Right lobe of liver (tissue), 6 donors: Measurements from ENCODE around the gene RHBDD1. TPM values are rescaled to one million over a fixed set of nuclear protein-coding genes. Genes with fewer than 3 reads are reported as not detected.

Experiments
- ATAC-seq, 4 donors: fragments of 200-7000 bp; cut with Tn5 transposase; one replicate each; pipeline ENCODE4 v1.9.1; 2020; ENCODE audit warnings: mild to moderate bottlenecking in 4 of 4, moderate library complexity in 4 of 4
- DNase-seq, 3 donors: peaks; one replicate each; pipeline ENCODE4 v3.0.0-alpha.2; 2020
- H3K27ac ChIP-seq, 3 donors: fragments of 200-600 bp; one replicate each; pipeline ENCODE4 v1.8.0; 2022
- H3K27me3 ChIP-seq, 2 donors: fragments of 200-600 bp; one replicate each; pipeline ENCODE4 v1.8.0; 2022
- H3K36me3 ChIP-seq, 4 donors: fragments of 200-600 bp; sonication (generic) in 1 of 4; one replicate each; pipeline versions ENCODE4 v1.5.1 to v1.8.0; 2017 to 2022; ENCODE audit warnings: control low read depth in 1 of 4
- H3K4me1 ChIP-seq, 4 donors: fragments of 200-600 bp; sonication (generic) in 1 of 4; one replicate each; pipeline versions ENCODE4 v1.5.1 to v1.8.0; 2017 to 2022; ENCODE audit warnings: control low read depth in 1 of 4
- H3K4me3 ChIP-seq, 3 donors: fragments of 200-600 bp; one replicate each; pipeline ENCODE4 v1.8.0; 2022
- H3K9me3 ChIP-seq, 4 donors: fragments of 200-600 bp; sonication (generic) in 1 of 4; one replicate each; pipeline versions ENCODE4 v1.5.1 to v1.8.0; 2017 to 2022; ENCODE audit warnings: control low read depth in 1 of 4
- CTCF ChIP-seq, 4 donors: fragments of 200-600 bp in 3 of 4; fragments of 450-650 bp in 1 of 4; IDR thresholded peaks; one replicate each; pipeline versions ENCODE4 v1.5.1 to v1.8.0; 2016 to 2022; ENCODE audit warnings: antibody characterized with exemption in 4 of 4, mild to moderate bottlenecking in 2 of 4
- POLR2A ChIP-seq: fragments of 450-650 bp; IDR thresholded peaks from one replicate; pipeline ENCODE4 v1.6.1; 2017; ENCODE audit warnings: antibody characterized with exemption, mild to moderate bottlenecking
- WGBS: methylation state at CpG from one replicate; pipeline ENCODE4 v1.1.6; 2018; ENCODE audit warnings: low coverage, low lambda C conversion rate; ENCODE audit not compliant: insufficient coverage; ENCODE audit errors: missing lambda C conversion rate; 5-methylcytosine and 5-hydroxymethylcytosine counted together
- intact Hi-C, 2 donors: fragments of 100-400 bp; cut with DNase I; formaldehyde crosslinking; loops; one replicate each; pipeline versions ENCODE4 v1.11.2 to v1.14.1; 2022
- total RNA-seq, 6 experiments: library from RNA; depleted of rRNA in 2 of 6; stranded (reverse); fragments of >200 nt in 2 of 6; fragmentation: NEBNext Ultra II Directional in 3 of 6; extraction: Animal tissue kit (Norgen Biotek cat#: 25700) in 3 of 6; gene quantifications; one replicate each; pipeline versions ENCODE4 v1.1.0 to v1.2.4, GENCODE V29; 2016 to 2023
- donor health status: DM: no; HTN: yes; CAD: no.
- donor health status: DM: no; HTN: no; CAD: no.
- donor health status: DM: no; HTN: no; CAD: no.
- donor health status: DM: no; HTN: yes; CAD: no.
- donor health status: DM: no; HTN: yes; CAD: no.

RHBDD1 gene
- total RNA-seq, 6 experiments from 2014 or later = 14.7 to 25.3 (median 21.0) TPM

GRCh38 chr2:226885769-226886435 is 50.0 kb downstream of the RHBDD1 start:
- no peaks in the 10 kb centered on the region for H3K27me3 ChIP-seq
- WGBS = 77% methylated on average over 8 of the region's 8 CpGs
- H3K27ac ChIP-seq = no peak overlapping the region
- DNase-seq = no peak
- TF ChIP-seq CTCF (IDR thresholded peaks at IDR 0.05) (no peak), POLR2A (no peak)
- H3K4me3 ChIP-seq = no peak overlapping the region
- no peaks in the 10 kb centered on the region for H3K36me3 ChIP-seq
- H3K9me3 ChIP-seq = no peaks in the 10 kb centered on the region
- ATAC-seq = no peak
- H3K4me1 ChIP-seq = no peaks in the 10 kb centered on the region
- intact Hi-C loops = no loop called here

- no peak overlapping the region for H3K27ac ChIP-seq
- WGBS = 75% methylated on average over 5 of the region's 6 CpGs
- peaks cover 0 to 8% (median 0%) of the 10 kb centered on the region in 4 donors for H3K4me1 ChIP-seq
- no peaks in the 10 kb centered on the region for H3K27me3 ChIP-seq
- TF ChIP-seq POLR2A (no peak), CTCF (IDR thresholded peaks at IDR 0.05) (no peak)
- H3K36me3 ChIP-seq = no peaks in the 10 kb centered on the region
- intact Hi-C loops = no loop called here
- ATAC-seq = no peak
- no peak overlapping the region for H3K4me3 ChIP-seq
- no peak for DNase-seq
- no peaks in the 10 kb centered on the region for H3K9me3 ChIP-seq
Observed at GRCh38 chr2:226887940-226888339, 52.1 kb downstream of the RHBDD1 start.

GRCh38 chr2:226888378-226888965 is 52.6 kb downstream of the RHBDD1 start:
- TF ChIP-seq CTCF (IDR thresholded peaks at IDR 0.05) (no peak), POLR2A (no peak)
- Histone ChIP-seq H3K36me3 (no peaks in the 10 kb centered on the region), H3K27me3 (no peaks in the 10 kb centered on the region), H3K27ac (no peak overlapping the region), H3K4me1 (peaks cover 0 to 8% (median 0%) of the 10 kb centered on the region in 4 donors), H3K9me3 (no peaks in the 10 kb centered on the region), H3K4me3 (no peak overlapping the region)
- DNase-seq (no peak), ATAC-seq (no peak)
- intact Hi-C loops = no loop called here
- WGBS = 100% methylated on average over 2 of the region's 2 CpGs

GRCh38 chr2:226888971-226889370 is 53.1 kb downstream of the RHBDD1 start:
- Histone ChIP-seq H3K9me3 (no peaks in the 10 kb centered on the region), H3K4me3 (no peak overlapping the region), H3K4me1 (peaks cover 0 to 8% (median 0%) of the 10 kb centered on the region in 4 donors), H3K27me3 (no peaks in the 10 kb centered on the region), H3K36me3 (no peaks in the 10 kb centered on the region), H3K27ac (no peak overlapping the region)
- no peak for TF ChIP-seq POLR2A
- TF ChIP-seq CTCF (IDR thresholded peaks at IDR 0.05) = no peak
- WGBS = 89% methylated on average over 4 of the region's 4 CpGs
- ATAC-seq (no peak), DNase-seq (no peak)
- intact Hi-C loops = no loop called here
